22Rv1 (cell line): ENCODE results near the gene NSD1.
"Not testable (repeated sequence)": the region's sequence is repeated elsewhere in the genome, so short reads cannot be mapped to it uniquely, and the experiment has no call there.

Experiments used
- H3K27ac ChIP-seq: fragments of 450-650 bp; 2 replicates; pipeline ENCODE4 v1.5.1; 2017
- ZFX ChIP-seq: fragments of 450-650 bp; IDR thresholded peaks from 2 replicates; pipeline ENCODE4 v1.6.1; 2017; ENCODE audit warnings: antibody characterized with exemption, borderline replicate concordance
- TF ChIP-seq, protein P1 (sequence below): fragments of 450-650 bp; IDR thresholded peaks from 2 replicates; pipeline ENCODE4 v1.5.1; 2017; ENCODE audit warnings: mild to moderate bottlenecking

The NSD1 gene

GRCh38 chr5:177256296-177256695 is 122.7 kb downstream of the NSD1 start:
- no peak for TF ChIP-seq ZFX
- TF ChIP-seq, protein P1, sequence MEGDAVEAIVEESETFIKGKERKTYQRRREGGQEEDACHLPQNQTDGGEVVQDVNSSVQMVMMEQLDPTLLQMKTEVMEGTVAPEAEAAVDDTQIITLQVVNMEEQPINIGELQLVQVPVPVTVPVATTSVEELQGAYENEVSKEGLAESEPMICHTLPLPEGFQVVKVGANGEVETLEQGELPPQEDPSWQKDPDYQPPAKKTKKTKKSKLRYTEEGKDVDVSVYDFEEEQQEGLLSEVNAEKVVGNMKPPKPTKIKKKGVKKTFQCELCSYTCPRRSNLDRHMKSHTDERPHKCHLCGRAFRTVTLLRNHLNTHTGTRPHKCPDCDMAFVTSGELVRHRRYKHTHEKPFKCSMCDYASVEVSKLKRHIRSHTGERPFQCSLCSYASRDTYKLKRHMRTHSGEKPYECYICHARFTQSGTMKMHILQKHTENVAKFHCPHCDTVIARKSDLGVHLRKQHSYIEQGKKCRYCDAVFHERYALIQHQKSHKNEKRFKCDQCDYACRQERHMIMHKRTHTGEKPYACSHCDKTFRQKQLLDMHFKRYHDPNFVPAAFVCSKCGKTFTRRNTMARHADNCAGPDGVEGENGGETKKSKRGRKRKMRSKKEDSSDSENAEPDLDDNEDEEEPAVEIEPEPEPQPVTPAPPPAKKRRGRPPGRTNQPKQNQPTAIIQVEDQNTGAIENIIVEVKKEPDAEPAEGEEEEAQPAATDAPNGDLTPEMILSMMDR, result no peak
- no peak overlapping the region for H3K27ac ChIP-seq

DNA sequence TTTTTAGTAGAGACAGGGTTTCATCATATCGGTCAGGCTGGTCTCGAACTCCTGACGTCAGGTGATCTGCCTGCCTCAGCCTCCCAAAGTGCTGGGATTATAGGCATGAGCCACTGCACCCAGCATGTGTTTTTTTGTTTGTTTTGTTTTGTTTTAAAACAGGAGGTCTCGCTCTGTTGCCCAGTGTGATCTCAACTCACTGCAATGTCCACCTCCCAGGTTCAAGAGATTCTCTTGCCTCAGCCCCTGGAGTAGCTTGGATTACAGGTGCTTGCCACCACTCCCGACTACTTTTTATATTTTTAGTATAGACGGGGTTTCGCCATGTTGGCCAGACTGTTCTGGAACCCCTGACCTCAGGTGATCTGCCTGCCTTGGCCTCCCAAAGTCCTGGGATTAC is 125.1 kb downstream of the NSD1 start:
- H3K27ac ChIP-seq, result not testable (repeated sequence)

DNA sequence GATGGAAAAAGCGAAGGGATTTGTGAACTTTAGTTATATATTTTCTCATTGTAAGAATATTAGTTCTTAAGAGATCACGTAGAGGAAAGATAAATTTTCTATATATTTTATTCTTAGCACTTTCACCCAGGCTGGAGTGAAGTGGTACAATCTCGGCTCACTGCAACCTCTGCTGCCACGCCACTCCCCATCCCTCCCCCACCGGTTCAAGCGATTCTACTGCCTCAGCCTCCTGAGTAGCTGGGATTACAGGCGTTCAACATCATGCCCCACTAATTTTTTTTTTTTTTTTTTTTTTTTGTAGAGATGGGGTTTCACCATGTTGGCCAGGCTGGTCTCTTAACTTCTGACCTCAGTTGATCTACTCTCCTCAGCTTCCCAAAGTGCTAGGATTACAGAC is 127.4 kb downstream of the NSD1 start:
- H3K27ac ChIP-seq, result no peak overlapping the region
- no peak for TF ChIP-seq ZFX
- TF ChIP-seq, protein P1, result no peak

- TF ChIP-seq ZFX, result no peak
- TF ChIP-seq, protein P1, result no peak
- no peak overlapping the region for H3K27ac ChIP-seq
Observed at GRCh38 chr5:177261510-177261909, 127.9 kb downstream of the NSD1 start.

- no peak overlapping the region for H3K27ac ChIP-seq
- TF ChIP-seq, protein P1, result no peak
- no peak for TF ChIP-seq ZFX
Observed at GRCh38 chr5:177264178-177264577, 130.6 kb downstream of the NSD1 start.

DNA sequence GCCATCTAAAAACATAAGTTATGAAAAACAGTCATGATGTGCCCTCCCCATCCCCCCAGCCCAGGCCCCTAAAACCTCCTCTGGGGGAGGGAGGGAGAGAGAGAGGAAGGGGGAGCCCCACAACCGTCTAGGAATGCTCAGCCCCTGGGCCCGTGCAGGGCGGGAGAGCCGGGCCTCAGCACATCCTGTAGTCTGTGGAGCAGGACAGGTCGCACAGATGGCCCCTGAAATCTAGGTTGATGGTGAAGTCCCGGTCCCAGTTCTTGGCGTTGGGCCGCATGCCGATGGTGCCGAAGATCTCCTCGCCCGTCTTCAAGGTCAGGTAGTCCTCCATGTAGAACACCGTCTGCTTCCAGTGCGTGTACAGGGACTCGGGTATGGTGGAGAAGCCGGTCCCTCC is 131.8 kb downstream of the NSD1 start:
- TF ChIP-seq, protein P1, result no peak
- TF ChIP-seq ZFX, result no peak

DNA sequence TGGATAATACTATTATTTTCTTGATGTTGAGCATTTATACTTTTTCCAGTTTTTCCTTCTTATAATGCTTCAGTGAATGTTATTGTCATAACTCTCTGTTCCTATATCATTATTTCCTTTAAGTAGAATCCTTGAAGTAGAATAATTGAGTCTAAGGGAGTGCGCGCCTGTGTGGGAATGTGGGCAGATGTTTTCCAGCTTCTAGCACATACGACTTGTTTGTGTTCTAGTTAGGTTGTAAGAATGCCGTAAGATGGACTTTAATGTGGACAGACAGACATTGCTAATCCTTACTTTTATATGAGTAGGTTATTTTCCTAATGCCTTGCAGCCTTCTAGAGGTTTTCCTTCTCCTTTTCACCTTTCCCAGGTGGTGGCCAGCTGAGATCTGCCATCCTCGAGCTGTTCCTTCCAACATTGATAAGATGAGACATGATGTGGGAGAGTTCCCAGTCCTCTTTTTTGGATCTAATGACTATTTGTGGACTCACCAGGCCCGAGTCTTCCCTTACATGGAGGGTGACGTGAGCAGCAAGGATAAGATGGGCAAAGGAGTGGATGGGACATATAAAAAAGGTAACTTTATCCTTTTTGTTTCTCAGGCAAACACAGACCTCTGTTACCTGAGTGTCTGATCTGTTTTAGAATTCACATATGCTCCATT is 135.8 kb downstream of the NSD1 start:
- no peak overlapping the region for H3K27ac ChIP-seq
- TF ChIP-seq ZFX, result no peak
- TF ChIP-seq, protein P1, result no peak

More for the DNA sequence above, 131.8 kb downstream of the NSD1 start:
- no peak overlapping the region for H3K27ac ChIP-seq

DNA sequence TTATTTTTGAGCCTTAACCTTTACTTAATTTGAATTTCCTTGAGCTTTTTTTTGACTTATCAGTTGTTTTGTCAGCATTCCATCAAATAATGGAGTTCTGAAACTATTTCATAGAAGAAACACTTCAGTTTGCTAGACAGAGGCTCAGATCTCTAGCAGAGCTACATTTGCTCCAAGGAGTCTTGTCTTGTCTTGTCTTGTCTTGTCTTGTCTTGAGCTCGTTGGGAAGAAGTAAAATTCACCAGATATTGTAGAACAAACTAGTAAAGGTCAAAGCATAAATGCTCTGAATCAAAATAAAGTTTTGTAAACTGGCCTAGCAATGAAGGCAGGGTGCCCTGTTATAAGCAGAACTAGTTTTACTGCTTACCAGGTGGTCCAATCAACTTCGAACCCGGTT is 136.4 kb downstream of the NSD1 start:
- H3K27ac ChIP-seq, result no peak overlapping the region
- TF ChIP-seq, protein P1, result no peak
- TF ChIP-seq ZFX, result no peak
